Activated T-cell treated with anti-CD3 and anti-CD28 coated beads for 1 hour (primary cell): ENCODE data around the gene FBXO44.

ENCODE experiments used
- DNase-seq: peaks from one replicate; pipeline ENCODE4 v3.0.0-alpha.2; 2020; ENCODE audit warnings: low read depth

FBXO44 gene

GRCh38 chr1:11690397-11691301, 36.0 kb downstream of the FBXO44 start:
- DNase-seq, result no peak

- no peak for DNase-seq
These were observed 36.7 kb downstream of the FBXO44 start, which contains the start of gene DRAXIN for GRCh38 chr1:11691302-11691914. Gene DRAXIN, plus strand, starts transcription at chr1:11691710. Its CDS starts 14,549 bp downstream, at chr1:11706259.

- no peak for DNase-seq
These were observed 37.4 kb downstream of the FBXO44 start for GRCh38 chr1:11691928-11692711.

GRCh38 chr1:11693024-11693590, 38.4 kb downstream of the FBXO44 start:
- DNase-seq, result no peak

GRCh38 chr1:11693917-11694316, 39.2 kb downstream of the FBXO44 start:
- no peak for DNase-seq

- no peak for DNase-seq
These were observed 41.2 kb downstream of the FBXO44 start for GRCh38 chr1:11695861-11696260.

- DNase-seq, result no peak
These were observed 42.7 kb downstream of the FBXO44 start for GRCh38 chr1:11697188-11697892.

- no peak for DNase-seq
These were observed 43.2 kb downstream of the FBXO44 start for GRCh38 chr1:11697893-11698210.

- no peak for DNase-seq
These were observed 46.2 kb downstream of the FBXO44 start for GRCh38 chr1:11700601-11701467.

- DNase-seq, result no peak
These were observed 46.9 kb downstream of the FBXO44 start for GRCh38 chr1:11701551-11701961.

GRCh38 chr1:11701981-11702803, 47.5 kb downstream of the FBXO44 start:
- DNase-seq, result no peak

- DNase-seq, result no peak
These were observed 48.9 kb downstream of the FBXO44 start for GRCh38 chr1:11703357-11704193.

GRCh38 chr1:11704194-11704529, 49.5 kb downstream of the FBXO44 start:
- DNase-seq, result no peak

- DNase-seq, result no peak
These were observed 50.2 kb downstream of the FBXO44 start for GRCh38 chr1:11704691-11705475.

GRCh38 chr1:11705596-11705995, 50.9 kb downstream of the FBXO44 start:
- DNase-seq, result no peak

- no peak for DNase-seq
These were observed 51.6 kb downstream of the FBXO44 start for GRCh38 chr1:11706292-11706691.

GRCh38 chr1:11707621-11708276, 53.1 kb downstream of the FBXO44 start:
- DNase-seq, result no peak
